Endothelial cell of umbilical vein (primary cell): ENCODE data around the gene SLC12A9.

Source experiments
- EZH2 ChIP-seq: IDR thresholded peaks from 2 replicates; pipeline ENCODE4 v1.6.1; 2012; ENCODE audit warnings: borderline replicate concordance, low read depth, mild to moderate bottlenecking, moderate library complexity, low read length, inconsistent platforms; ENCODE audit not compliant: severe bottlenecking
- FOS ChIP-seq: IDR thresholded peaks from 2 replicates; pipeline ENCODE4 v1.6.1; 2011; ENCODE audit warnings: mild to moderate bottlenecking, low read length, moderate library complexity, borderline replicate concordance; ENCODE audit not compliant: insufficient read depth
- JUN ChIP-seq: IDR thresholded peaks from 2 replicates; pipeline ENCODE4 v1.6.1; 2011; ENCODE audit warnings: borderline replicate concordance, low read depth; ENCODE audit not compliant: insufficient read length, insufficient read depth
- MYC ChIP-seq: IDR thresholded peaks from one replicate; pipeline ENCODE4 v1.6.1; 2011; ENCODE audit warnings: mild to moderate bottlenecking, low read depth, low read length
- POLR2A ChIP-seq: IDR thresholded peaks from 2 replicates; pipeline ENCODE4 v1.6.1; 2012; ENCODE audit warnings: low read depth, mild to moderate bottlenecking, control low read depth, low read length
- POLR2AphosphoS5 ChIP-seq: IDR thresholded peaks from 2 replicates; pipeline ENCODE4 v1.6.1; 2012; ENCODE audit warnings: low read depth, mild to moderate bottlenecking, control low read depth, low read length, moderate library complexity; ENCODE audit not compliant: insufficient read depth
- TF ChIP-seq, protein P1 (sequence below), 2 donors: IDR thresholded peaks; 1 replicate in 1 of 2; 2 replicates in 1 of 2; pipeline ENCODE4 v1.5.1; 2011; ENCODE audit warnings: low read length in 2 of 2, mild to moderate bottlenecking in 2 of 2, moderate library complexity in 2 of 2, control low read depth in 1 of 2, inconsistent platforms in 1 of 2, low read depth in 1 of 2; ENCODE audit not compliant: insufficient read depth in 1 of 2; ENCODE audit errors: extremely low read depth in 1 of 2
- TF ChIP-seq, protein P2 (sequence below): IDR thresholded peaks from 2 replicates; pipeline ENCODE4 v1.6.1; 2011; ENCODE audit not compliant: insufficient read depth, insufficient read length

DNA sequence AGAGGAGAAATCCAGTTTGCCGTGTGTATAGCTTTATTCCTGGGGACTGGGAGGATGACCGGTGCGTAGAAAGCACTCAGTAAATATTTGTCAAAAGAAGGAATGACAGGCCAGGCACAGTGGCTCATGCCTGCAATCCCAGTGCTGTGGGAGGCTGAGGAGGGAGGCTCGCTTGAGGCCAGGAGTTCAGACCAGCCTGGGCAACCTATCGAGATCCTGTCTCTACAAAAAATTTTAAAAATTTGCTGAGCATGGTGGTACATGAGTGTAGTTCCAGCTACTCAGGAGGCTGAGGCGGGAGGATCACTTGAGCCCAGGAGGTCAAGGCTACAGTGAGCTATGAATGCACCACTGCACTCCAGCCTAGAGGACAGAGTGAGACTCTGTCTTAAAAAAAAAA, 41.0 kb upstream of the SLC12A9 start:
- TF ChIP-seq, protein P1, sequence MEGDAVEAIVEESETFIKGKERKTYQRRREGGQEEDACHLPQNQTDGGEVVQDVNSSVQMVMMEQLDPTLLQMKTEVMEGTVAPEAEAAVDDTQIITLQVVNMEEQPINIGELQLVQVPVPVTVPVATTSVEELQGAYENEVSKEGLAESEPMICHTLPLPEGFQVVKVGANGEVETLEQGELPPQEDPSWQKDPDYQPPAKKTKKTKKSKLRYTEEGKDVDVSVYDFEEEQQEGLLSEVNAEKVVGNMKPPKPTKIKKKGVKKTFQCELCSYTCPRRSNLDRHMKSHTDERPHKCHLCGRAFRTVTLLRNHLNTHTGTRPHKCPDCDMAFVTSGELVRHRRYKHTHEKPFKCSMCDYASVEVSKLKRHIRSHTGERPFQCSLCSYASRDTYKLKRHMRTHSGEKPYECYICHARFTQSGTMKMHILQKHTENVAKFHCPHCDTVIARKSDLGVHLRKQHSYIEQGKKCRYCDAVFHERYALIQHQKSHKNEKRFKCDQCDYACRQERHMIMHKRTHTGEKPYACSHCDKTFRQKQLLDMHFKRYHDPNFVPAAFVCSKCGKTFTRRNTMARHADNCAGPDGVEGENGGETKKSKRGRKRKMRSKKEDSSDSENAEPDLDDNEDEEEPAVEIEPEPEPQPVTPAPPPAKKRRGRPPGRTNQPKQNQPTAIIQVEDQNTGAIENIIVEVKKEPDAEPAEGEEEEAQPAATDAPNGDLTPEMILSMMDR (IDR thresholded peaks at IDR 0.05; ENCODE audit: extremely low read depth in 1 of 2, insufficient read depth in 1 of 2, low read depth in 1 of 2, low read length in 2 of 2), result no peak
- TF ChIP-seq POLR2A, result no peak
- no peak for TF ChIP-seq EZH2
- no peak for TF ChIP-seq POLR2AphosphoS5
- TF ChIP-seq MYC, result no peak
- TF ChIP-seq FOS, result no peak
- no peak for TF ChIP-seq JUN
- TF ChIP-seq, protein P2, sequence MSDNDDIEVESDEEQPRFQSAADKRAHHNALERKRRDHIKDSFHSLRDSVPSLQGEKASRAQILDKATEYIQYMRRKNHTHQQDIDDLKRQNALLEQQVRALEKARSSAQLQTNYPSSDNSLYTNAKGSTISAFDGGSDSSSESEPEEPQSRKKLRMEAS, result no peak
